Measurements from ENCODE around the gene SHANK3. TPM values are rescaled to one million over a fixed set of nuclear protein-coding genes. Genes with fewer than 3 reads are reported as not detected.
A peak's percentile ranks its signal among the peaks of the same experiment; 100 is the strongest.

Gene SHANK3
- total and polyA plus RNA-seq, 2 donors from 2014 or later: 8.8 to 40.5 TPM

DNA sequence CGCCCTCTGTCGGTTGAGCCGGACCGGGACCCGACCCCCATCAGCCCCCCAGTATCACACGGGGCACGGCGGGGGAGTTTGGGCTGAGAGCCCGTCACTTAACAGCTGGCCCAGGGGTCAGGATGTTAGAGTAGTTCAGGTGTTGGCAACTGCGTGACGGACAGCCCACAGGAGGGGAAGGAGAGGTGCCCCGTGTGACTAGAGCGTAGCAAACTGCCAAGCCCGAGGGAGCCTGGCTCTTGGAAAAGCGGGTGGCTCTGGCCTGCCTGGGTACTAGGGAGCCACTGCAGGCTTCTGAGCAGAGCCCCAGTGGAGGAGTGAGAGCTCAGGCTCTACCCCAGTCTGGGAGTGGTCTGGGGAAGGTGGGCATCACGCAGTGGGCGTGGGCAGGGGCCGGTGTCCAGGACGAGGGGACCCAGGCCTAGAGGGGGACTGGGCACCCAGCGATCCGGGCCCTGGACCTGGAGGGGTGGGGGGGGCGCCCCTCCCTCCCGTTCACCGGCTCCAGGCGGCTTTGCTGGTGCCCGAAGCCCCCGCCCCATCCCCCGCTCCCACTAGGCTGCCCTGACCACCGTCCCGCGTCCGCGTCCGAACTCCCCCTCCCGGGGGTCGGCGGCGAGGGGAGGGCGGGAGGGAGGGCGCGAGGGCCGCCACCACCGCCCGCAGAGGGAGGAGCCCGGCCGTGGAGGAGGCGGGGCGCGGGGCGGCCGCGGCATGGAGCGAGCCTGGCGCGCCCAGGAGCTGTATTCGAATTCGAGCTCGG is 24.4 kb downstream of the SHANK3 start:
- no peak for FAIRE-seq
- TF ChIP-seq, protein P1, sequence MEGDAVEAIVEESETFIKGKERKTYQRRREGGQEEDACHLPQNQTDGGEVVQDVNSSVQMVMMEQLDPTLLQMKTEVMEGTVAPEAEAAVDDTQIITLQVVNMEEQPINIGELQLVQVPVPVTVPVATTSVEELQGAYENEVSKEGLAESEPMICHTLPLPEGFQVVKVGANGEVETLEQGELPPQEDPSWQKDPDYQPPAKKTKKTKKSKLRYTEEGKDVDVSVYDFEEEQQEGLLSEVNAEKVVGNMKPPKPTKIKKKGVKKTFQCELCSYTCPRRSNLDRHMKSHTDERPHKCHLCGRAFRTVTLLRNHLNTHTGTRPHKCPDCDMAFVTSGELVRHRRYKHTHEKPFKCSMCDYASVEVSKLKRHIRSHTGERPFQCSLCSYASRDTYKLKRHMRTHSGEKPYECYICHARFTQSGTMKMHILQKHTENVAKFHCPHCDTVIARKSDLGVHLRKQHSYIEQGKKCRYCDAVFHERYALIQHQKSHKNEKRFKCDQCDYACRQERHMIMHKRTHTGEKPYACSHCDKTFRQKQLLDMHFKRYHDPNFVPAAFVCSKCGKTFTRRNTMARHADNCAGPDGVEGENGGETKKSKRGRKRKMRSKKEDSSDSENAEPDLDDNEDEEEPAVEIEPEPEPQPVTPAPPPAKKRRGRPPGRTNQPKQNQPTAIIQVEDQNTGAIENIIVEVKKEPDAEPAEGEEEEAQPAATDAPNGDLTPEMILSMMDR (IDR thresholded peaks at IDR 0.05; ENCODE audit: borderline replicate concordance, extremely low read depth, insufficient read depth): peak; percentile 24

DNA sequence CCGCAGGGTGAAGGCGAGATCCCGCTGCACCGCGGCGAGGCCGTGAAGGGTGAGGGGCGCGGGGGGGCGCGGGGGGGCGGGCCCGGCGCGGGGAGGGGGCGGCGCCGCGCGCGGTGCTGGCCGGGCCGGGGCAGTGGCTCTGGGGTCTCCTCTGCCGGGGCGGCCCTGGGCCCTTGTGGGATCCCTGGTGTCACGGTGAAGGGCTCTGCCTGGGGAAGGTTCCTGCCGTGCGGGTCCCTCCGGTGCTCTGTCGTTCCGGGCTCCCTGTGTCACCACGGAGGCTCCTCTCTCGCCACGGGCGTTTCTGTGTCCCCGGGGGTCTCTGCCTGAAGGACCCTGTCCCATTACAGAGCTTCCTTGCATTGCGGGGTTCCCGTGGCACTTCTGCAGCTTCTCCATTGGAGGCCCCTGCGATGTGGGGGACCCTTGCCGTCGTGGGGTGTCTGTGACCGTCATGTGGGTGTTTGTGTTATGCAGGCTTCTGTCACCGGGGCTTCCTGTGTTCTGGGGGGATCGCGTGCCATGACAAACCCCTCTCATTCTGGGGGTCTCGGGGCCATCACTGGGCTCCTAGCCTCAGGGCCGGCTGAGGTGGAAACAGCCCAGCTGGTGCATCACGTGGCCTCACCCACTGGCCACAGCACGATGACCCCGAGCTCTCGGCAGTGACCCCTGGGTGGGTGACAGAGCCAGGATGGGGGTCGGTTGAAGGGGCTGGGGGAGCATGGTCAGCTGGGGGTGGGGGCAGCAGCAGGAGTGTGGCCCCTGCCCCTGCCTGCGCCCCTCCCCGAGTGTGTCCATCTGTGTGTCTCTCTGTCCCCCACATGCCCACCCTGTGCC is 25.3 kb downstream of the SHANK3 start:
- TF ChIP-seq, protein P1 (IDR thresholded peaks at IDR 0.05; ENCODE audit: borderline replicate concordance, extremely low read depth, insufficient read depth): no peak
- Histone ChIP-seq H3K27me3 (ENCODE audit: control insufficient read depth, insufficient read depth, low read length) (no peaks in the 10 kb centered on the region), H3K36me3 (ENCODE audit: control insufficient read depth in 2 of 3, insufficient read depth in 3 of 3, low read length in 3 of 3) (peaks cover 0 to 2% (median 0%) of the 10 kb centered on the region in 3 donors), H3K4me1 (ENCODE audit: control insufficient read depth in 2 of 3, insufficient read depth in 2 of 3, low read depth in 1 of 3, low read length in 3 of 3) (peaks cover 0 to 22% (median 12%) of the 10 kb centered on the region in 3 donors), H3K4me3 (ENCODE audit: low read length in 3 of 3) (peak overlapping the region; percentile 36 to 55 (median 47)), H3K27ac (ENCODE audit: low read depth in 2 of 2, low read length in 2 of 2) (peak overlapping the region in 1 of 2 donors; percentile 14), H3K9ac (ENCODE audit: low read length in 3 of 3) (peak overlapping the region in 1 of 3 donors; percentile 19), H3K9me3 (ENCODE audit: control insufficient read depth in 2 of 3, insufficient read depth in 1 of 3, low read length in 3 of 3) (no peaks in the 10 kb centered on the region)
- FAIRE-seq (no peak), DNase-seq (peak in 2 of 5 donors; percentile 58 to 67)
- intact Hi-C loops (cut with DNase I): no loop called here

More for the DNA sequence above, 24.4 kb downstream of the SHANK3 start:
- peak overlapping the region in 1 of 3 donors; percentile 32 for H3K4me3 ChIP-seq (ENCODE audit: low read length in 3 of 3)
- peaks cover 0 to 22% (median 11%) of the 10 kb centered on the region in 3 donors for H3K4me1 ChIP-seq (ENCODE audit: control insufficient read depth in 2 of 3, insufficient read depth in 2 of 3, low read depth in 1 of 3, low read length in 3 of 3)
- H3K27me3 ChIP-seq (ENCODE audit: control insufficient read depth, insufficient read depth, low read length): no peaks in the 10 kb centered on the region
- H3K36me3 ChIP-seq (ENCODE audit: control insufficient read depth in 2 of 3, insufficient read depth in 3 of 3, low read length in 3 of 3): peaks cover 0 to 2% (median 0%) of the 10 kb centered on the region in 3 donors
- intact Hi-C loops (cut with DNase I): no loop called here
- H3K9ac ChIP-seq (ENCODE audit: low read length in 3 of 3): no peak overlapping the region
- H3K27ac ChIP-seq (ENCODE audit: low read depth in 2 of 2, low read length in 2 of 2): no peak overlapping the region
- H3K9me3 ChIP-seq (ENCODE audit: control insufficient read depth in 2 of 3, insufficient read depth in 1 of 3, low read length in 3 of 3): no peaks in the 10 kb centered on the region
- DNase-seq: peak in 4 of 5 donors; percentile 50 to 83 (median 71)

DNA sequence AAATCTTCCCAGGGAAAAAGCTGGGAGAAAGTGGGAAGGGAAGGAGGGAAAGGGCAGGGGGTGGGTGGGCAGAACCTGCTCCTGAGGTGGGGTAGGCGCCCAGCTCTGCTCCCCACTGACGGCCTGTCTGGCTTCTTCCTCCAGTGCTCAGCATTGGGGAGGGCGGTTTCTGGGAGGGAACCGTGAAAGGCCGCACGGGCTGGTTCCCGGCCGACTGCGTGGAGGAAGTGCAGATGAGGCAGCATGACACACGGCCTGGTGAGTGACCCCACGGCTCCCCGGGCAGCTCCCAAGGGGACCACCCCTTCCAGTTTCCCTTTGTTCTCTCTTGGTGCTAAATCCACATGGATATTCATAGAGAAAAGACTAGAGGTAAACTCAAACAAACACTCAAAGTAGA is 25.9 kb downstream of the SHANK3 start:
- TF ChIP-seq, protein P1 (IDR thresholded peaks at IDR 0.05; ENCODE audit: borderline replicate concordance, extremely low read depth, insufficient read depth): no peak
- Histone ChIP-seq H3K9me3 (ENCODE audit: control insufficient read depth in 2 of 3, insufficient read depth in 1 of 3, low read length in 3 of 3) (no peaks in the 10 kb centered on the region), H3K36me3 (ENCODE audit: control insufficient read depth in 2 of 3, insufficient read depth in 3 of 3, low read length in 3 of 3) (peaks cover 0 to 6% (median 2%) of the 10 kb centered on the region in 3 donors), H3K27me3 (ENCODE audit: control insufficient read depth, insufficient read depth, low read length) (no peaks in the 10 kb centered on the region), H3K4me1 (ENCODE audit: control insufficient read depth in 2 of 3, insufficient read depth in 2 of 3, low read depth in 1 of 3, low read length in 3 of 3) (peaks cover 0 to 22% (median 12%) of the 10 kb centered on the region in 3 donors), H3K27ac (ENCODE audit: low read depth in 2 of 2, low read length in 2 of 2) (peak overlapping the region in 1 of 2 donors; percentile 57), H3K9ac (ENCODE audit: low read length in 3 of 3) (no peak overlapping the region), H3K4me3 (ENCODE audit: low read length in 3 of 3) (peak overlapping the region in 1 of 3 donors; percentile 55)
- DNase-seq (peak in 2 of 5 donors; percentile 58 to 73), FAIRE-seq (no peak)
- intact Hi-C loops (cut with DNase I): no loop called here

All from kidney (tissue), 14 donors.